Esophagus squamous epithelium (tissue), 5 donors: ENCODE results near the gene C2CD4C. TPM values are rescaled to one million over a fixed set of nuclear protein-coding genes. Genes with fewer than 3 reads are reported as not detected.
"Not testable (repeated sequence)": the region's sequence is repeated elsewhere in the genome, so short reads cannot be mapped to it uniquely, and the experiment has no call there.

Experiments used
- DNase-seq: peaks from one replicate; lab custom pipeline; 2025; lab: John Stamatoyannopoulos, UW
- H3K27ac ChIP-seq, 4 donors: fragments of 200-600 bp; sonication (generic); one replicate each; pipeline ENCODE4 v1.5.1; 2016 to 2019; ENCODE audit warnings: mild to moderate bottlenecking in 1 of 4
- H3K27me3 ChIP-seq, 4 donors: fragments of 200-600 bp; sonication (generic); 1 replicate in 3 of 4; 2 replicates in 1 of 4; pipeline versions ENCODE4 v1.5.1 to v1.6.0; 2017 to 2021; ENCODE audit warnings: antibody characterized with exemption in 1 of 4
- H3K36me3 ChIP-seq, 3 donors: fragments of 200-600 bp; sonication (generic); one replicate each; pipeline ENCODE4 v1.5.1; 2016 to 2019
- H3K4me1 ChIP-seq, 3 donors: fragments of 200-600 bp; sonication (generic); one replicate each; pipeline ENCODE4 v1.5.1; 2017 to 2019
- H3K4me3 ChIP-seq, 4 donors: fragments of 200-600 bp; sonication (generic); 1 replicate in 3 of 4; 2 replicates in 1 of 4; pipeline ENCODE4 v1.5.1; 2016 to 2019; ENCODE audit warnings: mild to moderate bottlenecking in 2 of 4, moderate library complexity in 1 of 4
- H3K9me3 ChIP-seq, 3 donors: fragments of 200-600 bp; sonication (generic); one replicate each; pipeline ENCODE4 v1.5.1; 2016 to 2019
- POLR2A ChIP-seq, 4 donors: fragments of 450-650 bp; IDR thresholded peaks; one replicate each; pipeline ENCODE4 v1.6.1; 2017; ENCODE audit warnings: antibody characterized with exemption in 4 of 4, mild to moderate bottlenecking in 4 of 4, moderate library complexity in 3 of 4
- WGBS, 2 donors: methylation state at CpG; one replicate each; pipeline ENCODE4 v1.1.5; 2018; 5-methylcytosine and 5-hydroxymethylcytosine counted together
- intact Hi-C: fragments of 100-400 bp; cut with DNase I; formaldehyde crosslinking; loops from one replicate; pipeline ENCODE4 v1.15.0; 2022
- total RNA-seq, 4 donors: library from RNA; depleted of rRNA; stranded (reverse); fragments of >200 nt; gene quantifications; one replicate each; pipeline ENCODE4 v1.1.0, GENCODE V29; 2016
- TF ChIP-seq, protein P1 (sequence below), 6 experiments: fragments of 450-650 bp in 4 of 6; fragments of 200-600 bp in 2 of 6; sonication (generic) in 2 of 6; IDR thresholded peaks; one replicate each; pipeline ENCODE4 v1.5.1; 2016 to 2019; ENCODE audit warnings: antibody characterized with exemption in 6 of 6, mild to moderate bottlenecking in 4 of 6, moderate library complexity in 4 of 6
- donor health status: DM: yes; HTN: yes; CAD: no.

The C2CD4C gene
- total RNA-seq, 4 donors from 2014 or later = 0.15 to 1.1 (median 0.45) TPM

DNA sequence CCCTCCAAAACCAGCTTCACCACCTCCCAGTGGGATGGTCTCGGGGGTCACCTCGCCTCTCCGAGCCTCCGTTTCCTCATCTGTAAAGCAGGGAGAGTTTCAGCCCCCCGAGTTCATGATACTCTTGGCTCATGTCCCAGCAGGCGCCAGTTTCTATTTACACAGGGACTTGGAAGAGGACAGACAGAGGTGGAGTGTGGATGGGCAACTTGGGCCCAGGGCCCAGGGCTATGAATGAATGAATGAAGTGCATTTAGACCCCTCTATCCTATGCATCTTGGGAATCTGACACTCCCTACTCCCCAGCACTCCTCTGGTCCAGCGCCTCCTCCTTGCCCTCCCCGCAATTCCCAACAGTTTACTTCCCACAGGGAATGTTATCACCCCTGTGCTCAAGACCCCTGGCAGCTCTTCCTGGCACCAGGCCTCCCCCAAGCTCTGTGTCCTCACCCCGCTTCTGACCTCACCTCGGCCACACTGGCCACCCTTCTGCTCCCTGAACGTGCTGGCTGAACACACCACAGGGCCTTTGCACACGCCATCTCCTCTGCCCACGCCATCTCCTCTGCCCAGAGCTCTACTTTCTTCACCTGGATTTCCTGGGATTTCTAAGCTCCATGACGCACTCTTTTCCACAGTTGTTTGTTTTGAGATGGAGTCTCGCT lies 4.9 kb upstream of the C2CD4C start:
- Histone ChIP-seq H3K4me3 (no peak overlapping the region), H3K27ac (no peak overlapping the region), H3K36me3 (no peaks in the 10 kb centered on the region), H3K4me1 (peaks cover 8 to 16% (median 10%) of the 10 kb centered on the region in 3 donors), H3K9me3 (no peaks in the 10 kb centered on the region), H3K27me3 (peaks cover 0 to 64% (median 7%) of the 10 kb centered on the region in 4 donors)
- intact Hi-C loops = no loop called here
- 69 to 77% methylated on average over 11 to 15 of the region's 15 CpGs for WGBS, 2 donors
- no peak for TF ChIP-seq POLR2A (IDR thresholded peaks at IDR 0.05)
- TF ChIP-seq, protein P1, sequence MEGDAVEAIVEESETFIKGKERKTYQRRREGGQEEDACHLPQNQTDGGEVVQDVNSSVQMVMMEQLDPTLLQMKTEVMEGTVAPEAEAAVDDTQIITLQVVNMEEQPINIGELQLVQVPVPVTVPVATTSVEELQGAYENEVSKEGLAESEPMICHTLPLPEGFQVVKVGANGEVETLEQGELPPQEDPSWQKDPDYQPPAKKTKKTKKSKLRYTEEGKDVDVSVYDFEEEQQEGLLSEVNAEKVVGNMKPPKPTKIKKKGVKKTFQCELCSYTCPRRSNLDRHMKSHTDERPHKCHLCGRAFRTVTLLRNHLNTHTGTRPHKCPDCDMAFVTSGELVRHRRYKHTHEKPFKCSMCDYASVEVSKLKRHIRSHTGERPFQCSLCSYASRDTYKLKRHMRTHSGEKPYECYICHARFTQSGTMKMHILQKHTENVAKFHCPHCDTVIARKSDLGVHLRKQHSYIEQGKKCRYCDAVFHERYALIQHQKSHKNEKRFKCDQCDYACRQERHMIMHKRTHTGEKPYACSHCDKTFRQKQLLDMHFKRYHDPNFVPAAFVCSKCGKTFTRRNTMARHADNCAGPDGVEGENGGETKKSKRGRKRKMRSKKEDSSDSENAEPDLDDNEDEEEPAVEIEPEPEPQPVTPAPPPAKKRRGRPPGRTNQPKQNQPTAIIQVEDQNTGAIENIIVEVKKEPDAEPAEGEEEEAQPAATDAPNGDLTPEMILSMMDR (IDR thresholded peaks at IDR 0.05) = no peak
- DNase-seq = no peak

DNA sequence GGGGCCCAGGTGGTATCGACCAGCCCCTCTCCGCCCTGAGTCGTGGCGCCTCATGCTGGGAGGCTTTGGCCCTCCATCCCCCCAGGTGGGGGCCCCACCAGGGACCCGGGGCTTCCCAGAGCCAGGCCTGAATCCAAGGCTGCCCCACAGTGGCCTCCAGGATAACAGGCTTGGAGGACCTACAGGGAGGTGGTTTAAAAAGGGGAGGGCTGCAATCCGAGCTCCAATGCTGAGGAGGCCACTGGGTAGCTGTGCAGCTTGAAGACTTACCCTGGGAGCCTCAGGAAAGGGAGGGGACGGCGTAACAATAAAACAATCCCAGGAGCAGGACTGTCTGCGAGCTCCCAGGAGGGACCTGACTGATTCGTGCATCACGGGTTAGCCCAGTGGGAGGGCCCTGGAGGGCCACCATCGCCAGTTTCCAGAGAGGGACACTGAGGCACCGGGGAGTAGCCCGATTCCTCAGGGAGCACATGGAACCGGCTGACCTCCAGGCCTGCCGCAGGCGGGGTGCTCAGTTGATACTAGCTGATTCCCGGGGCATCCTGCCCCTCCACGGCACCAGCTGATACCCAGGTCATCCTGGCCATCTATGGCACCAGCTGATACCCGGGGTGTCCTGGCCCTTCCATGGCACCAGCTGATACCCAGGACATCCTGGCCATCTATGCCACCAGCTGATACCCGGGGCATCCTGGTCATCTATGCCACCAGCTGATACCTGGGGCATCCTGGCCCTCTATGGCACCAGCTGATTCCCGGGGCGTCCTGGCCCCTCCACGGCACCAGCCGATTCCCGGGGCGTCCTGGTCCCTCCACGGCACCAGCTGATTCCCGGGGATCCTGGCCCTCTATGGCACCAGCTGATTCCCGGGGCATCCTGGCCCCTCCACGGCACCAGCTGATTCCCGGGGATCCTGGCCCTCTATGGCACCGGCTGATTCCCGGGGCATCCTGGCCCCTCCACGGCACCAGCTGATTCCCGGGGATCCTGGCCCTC lies 3.7 kb upstream of the C2CD4C start:
- Histone ChIP-seq H3K4me3 (no peak overlapping the region), H3K27ac (no peak overlapping the region), H3K9me3 (no peaks in the 10 kb centered on the region), H3K27me3 (peaks cover 0 to 68% (median 13%) of the 10 kb centered on the region in 4 donors), H3K4me1 (peaks cover 15 to 28% (median 16%) of the 10 kb centered on the region in 3 donors), H3K36me3 (no peaks in the 10 kb centered on the region)
- DNase-seq = no peak
- TF ChIP-seq, protein P1 (IDR thresholded peaks at IDR 0.05) = no peak
- no peak for TF ChIP-seq POLR2A (IDR thresholded peaks at IDR 0.05)
- intact Hi-C loops = no loop called here
- 31 to 41% methylated on average over 8 to 10 of the region's 36 CpGs for WGBS, 2 donors

DNA sequence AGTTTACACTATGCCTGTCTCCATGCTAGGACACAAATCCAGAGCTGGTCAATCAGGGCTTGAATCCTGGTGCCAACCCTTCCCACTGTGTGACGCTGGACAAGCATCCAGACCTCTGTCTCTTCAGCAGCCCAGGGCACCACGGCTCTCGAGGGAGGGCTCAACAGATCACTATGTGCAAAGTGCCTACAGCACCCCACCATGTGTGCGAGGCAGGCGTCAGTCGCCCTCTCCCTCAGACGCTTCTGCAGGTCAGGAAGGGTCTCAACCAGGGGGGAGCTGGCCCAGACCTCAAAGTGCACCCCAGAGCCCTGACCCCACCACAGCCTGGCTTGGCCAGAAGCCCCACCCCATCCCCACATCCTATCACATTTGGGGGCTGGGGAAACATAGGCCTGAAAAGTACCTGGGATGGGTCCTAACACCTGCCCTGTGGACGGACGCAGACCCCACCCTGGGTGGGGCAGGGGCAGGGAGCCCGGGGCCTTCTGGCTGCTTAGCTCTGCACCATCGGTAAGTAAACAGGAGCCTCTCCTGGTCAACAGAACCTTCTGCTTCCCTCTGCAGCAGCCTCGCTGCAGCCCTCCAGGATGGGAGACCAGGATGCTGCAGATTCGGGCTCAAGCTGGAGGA lies 2.9 kb upstream of the C2CD4C start:
- no peak for DNase-seq
- intact Hi-C loops = no loop called here
- no peaks in the 10 kb centered on the region for H3K36me3 ChIP-seq
- peaks cover 15 to 28% (median 16%) of the 10 kb centered on the region in 3 donors for H3K4me1 ChIP-seq
- no peak overlapping the region for H3K27ac ChIP-seq
- no peak overlapping the region for H3K4me3 ChIP-seq
- peaks cover 0 to 71% (median 13%) of the 10 kb centered on the region in 4 donors for H3K27me3 ChIP-seq
- no peaks in the 10 kb centered on the region for H3K9me3 ChIP-seq
- no peak for TF ChIP-seq POLR2A (IDR thresholded peaks at IDR 0.05)
- TF ChIP-seq, protein P1 (IDR thresholded peaks at IDR 0.05) = no peak
- WGBS, 2 donors = 39% methylated on average over 6 of the region's 13 CpGs; no CpG with 5 or more reads in 1 of the 2 donors

DNA sequence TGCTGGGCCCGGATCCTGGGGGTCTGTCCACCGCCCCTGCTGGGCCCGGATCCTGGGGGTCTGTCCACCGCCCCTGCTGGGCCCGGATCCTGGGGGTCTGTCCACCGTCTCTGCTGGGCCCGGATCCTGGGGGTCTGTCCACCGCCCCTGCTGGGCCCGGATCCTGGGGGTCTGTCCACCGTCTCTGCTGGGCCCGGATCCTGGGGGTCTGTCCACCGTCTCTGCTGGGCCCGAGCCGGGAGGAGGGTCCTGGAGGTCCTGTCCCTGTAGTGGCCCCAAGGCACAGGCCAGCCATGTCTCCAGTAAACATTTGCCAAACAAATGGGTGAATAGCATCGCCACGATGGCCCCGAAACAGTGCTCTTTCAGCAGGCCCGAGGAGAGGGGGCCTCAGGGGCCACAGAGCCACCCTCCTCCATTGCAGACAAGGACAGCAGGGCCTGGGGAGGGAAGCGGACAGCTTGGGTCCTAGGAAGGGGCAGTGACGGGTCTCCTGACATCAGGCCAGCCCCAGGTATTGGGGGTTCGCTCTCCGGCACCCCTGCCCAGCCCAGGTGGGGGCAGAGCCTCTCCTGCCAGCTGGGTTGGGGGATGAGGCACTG lies 2.3 kb upstream of the C2CD4C start:
- WGBS, 2 donors = no CpG with 5 or more reads among the region's 22 CpGs
- H3K27ac ChIP-seq, intact Hi-C loops, DNase-seq, H3K36me3 ChIP-seq, H3K4me3 ChIP-seq, H3K9me3 ChIP-seq: not testable (repeated sequence)
- Histone ChIP-seq H3K27me3 (peaks cover 0 to 78% (median 13%) of the 10 kb centered on the region in 4 donors), H3K4me1 (peaks cover 15 to 28% (median 16%) of the 10 kb centered on the region in 3 donors)

DNA sequence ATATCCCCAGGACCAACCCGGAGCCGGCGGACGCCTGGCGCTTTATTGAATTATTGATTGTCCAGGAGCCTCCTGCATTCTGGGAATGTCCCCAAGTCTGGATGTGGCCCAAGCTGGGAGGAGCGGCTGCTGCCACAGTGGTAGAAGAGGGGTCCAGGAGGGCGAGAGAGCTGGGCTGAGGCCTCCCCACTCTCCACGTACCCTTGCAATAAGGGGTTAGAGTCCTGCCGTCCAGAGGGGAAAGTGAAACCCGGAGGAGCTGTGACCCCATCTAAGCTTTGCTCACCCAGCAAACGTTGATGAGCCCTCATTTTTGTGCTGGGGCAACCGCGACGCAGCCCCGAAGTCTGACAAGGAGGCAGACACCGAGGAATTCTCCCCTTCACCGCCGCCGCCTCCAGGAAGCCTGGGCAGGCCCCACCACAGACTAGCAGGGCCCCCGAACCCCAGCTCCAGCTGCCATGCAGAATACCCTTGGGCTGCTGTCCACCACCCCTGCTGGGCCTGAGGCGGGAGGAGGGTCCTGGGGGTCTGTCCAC lies 1.4 kb upstream of the C2CD4C start:
- no peak overlapping the region for H3K4me3 ChIP-seq
- H3K36me3 ChIP-seq = no peaks in the 10 kb centered on the region
- H3K27me3 ChIP-seq = peaks cover 0 to 87% (median 13%) of the 10 kb centered on the region in 4 donors
- H3K27ac ChIP-seq = no peak overlapping the region
- H3K4me1 ChIP-seq = peaks cover 15 to 34% (median 16%) of the 10 kb centered on the region in 3 donors
- DNase-seq = no peak
- intact Hi-C loops = no loop called here
- no peaks in the 10 kb centered on the region for H3K9me3 ChIP-seq
- WGBS, 2 donors = 52 to 56% methylated on average over 3 to 9 of the region's 21 CpGs
- no peak for TF ChIP-seq POLR2A (IDR thresholded peaks at IDR 0.05)
- TF ChIP-seq, protein P1 (IDR thresholded peaks at IDR 0.05) = no peak
